Kidney (tissue), 14 donors: ENCODE data around the gene KHDRBS2. TPM values are rescaled to one million over a fixed set of nuclear protein-coding genes. Genes with fewer than 3 reads are reported as not detected.

Experiments used
- DNase-seq, 5 donors: peaks; one replicate each; pipeline ENCODE4 v3.0.0-alpha.2; 2013 to 2020
- FAIRE-seq: peaks from 2 replicates; lab custom pipeline; 2012; peaks lifted over from hg19 to GRCh38; lab: Jason Lieb, UNC
- H3K27ac ChIP-seq, 2 donors: one replicate each; pipeline ENCODE4 v1.7.0; 2013; ENCODE audit warnings: low read depth in 2 of 2, low read length in 2 of 2, inconsistent platforms in 1 of 2
- H3K27me3 ChIP-seq: one replicate; pipeline ENCODE4 v1.7.1; 2013; ENCODE audit warnings: low read length, inconsistent platforms; ENCODE audit not compliant: control insufficient read depth, insufficient read depth
- H3K36me3 ChIP-seq, 3 donors: one replicate each; pipeline versions ENCODE4 v1.7.0 to v1.7.1; 2013; ENCODE audit warnings: low read length in 3 of 3, control low read depth in 1 of 3, inconsistent platforms in 1 of 3; ENCODE audit not compliant: insufficient read depth in 3 of 3, control insufficient read depth in 2 of 3
- H3K4me1 ChIP-seq, 3 donors: one replicate each; pipeline versions ENCODE4 v1.7.0 to v1.7.1; 2013; ENCODE audit warnings: low read length in 3 of 3, inconsistent platforms in 1 of 3, low read depth in 1 of 3; ENCODE audit not compliant: control insufficient read depth in 2 of 3, insufficient read depth in 2 of 3
- H3K4me3 ChIP-seq, 3 donors: one replicate each; pipeline versions ENCODE4 v1.7.0 to v1.8.1; 2013; ENCODE audit warnings: low read length in 3 of 3, control low read depth in 1 of 3, inconsistent platforms in 1 of 3
- H3K9ac ChIP-seq, 3 donors: one replicate each; pipeline versions ENCODE4 v1.7.0 to v1.7.1; 2013; ENCODE audit warnings: low read length in 3 of 3, control low read depth in 1 of 3, inconsistent platforms in 1 of 3
- H3K9me3 ChIP-seq, 3 donors: one replicate each; pipeline versions ENCODE4 v1.7.0 to v1.7.1; 2013; ENCODE audit warnings: low read length in 3 of 3, control low read depth in 1 of 3, inconsistent platforms in 1 of 3; ENCODE audit not compliant: control insufficient read depth in 2 of 3, insufficient read depth in 1 of 3
- intact Hi-C: fragments of 100-400 bp; cut with DNase I; formaldehyde crosslinking; loops from one replicate; pipeline ENCODE4 v1.11.1; 2022
- polyA plus RNA-seq: library from polyadenylated mRNA; stranded (reverse); fragments of 350-450 nt; fragmentation: Illumina TruSeq; extraction: RNeasy Lipid Tissue Mini Kit (QIAGEN cat#74804); gene quantifications from one replicate; pipeline ENCODE4 v1.2.3, GENCODE V29; 2014; ENCODE audit warnings: low read depth, low replicate concordance; ENCODE audit not compliant: insufficient read depth
- total RNA-seq: library from RNA; stranded (reverse); fragmentation: NEBNext Ultra II Directional; extraction: Animal tissue kit (Norgen Biotek cat#: 25700); gene quantifications from one replicate; pipeline ENCODE4 v1.2.1, GENCODE V29; 2021
- TF ChIP-seq, protein P1 (sequence below): IDR thresholded peaks from 3 replicates; pipeline ENCODE4 v1.5.1; 2012; ENCODE audit warnings: mild to moderate bottlenecking, moderate library complexity, borderline replicate concordance; ENCODE audit not compliant: insufficient read depth; ENCODE audit errors: extremely low read depth
- donor health status: control.
- donor health status: control.
- donor health status: control.
- donor health status: control.
- donor health status: control.
- donor health status: DM: yes; HTN: yes; CAD: no.
- donor health status: Normal renal cell carcinoma (clear cell type).

Gene KHDRBS2
- total and polyA plus RNA-seq, 2 donors from 2014 or later = 0.76 TPM; not detected in 1

DNA sequence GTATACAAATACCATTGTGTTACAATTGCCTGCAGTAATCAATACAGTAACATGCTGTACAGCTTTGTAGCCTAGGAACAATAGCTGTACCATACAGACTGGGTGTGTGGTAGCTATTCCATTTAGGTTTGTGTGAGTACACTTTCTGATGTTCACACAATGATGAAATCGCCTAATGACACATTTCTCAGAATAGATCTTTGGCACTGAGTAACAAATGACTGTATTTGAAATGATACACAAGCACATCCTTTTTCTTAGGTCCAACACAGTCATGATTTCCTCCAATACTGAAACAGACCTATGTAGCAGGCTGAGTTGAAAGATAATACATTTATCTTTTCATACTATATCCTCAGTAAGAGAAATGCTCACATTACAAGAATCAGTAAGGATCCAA is 13.9 kb downstream of the KHDRBS2 start:
- no peak for DNase-seq
- Histone ChIP-seq H3K9ac (no peak overlapping the region), H3K27me3 (no peaks in the 10 kb centered on the region), H3K4me1 (no peaks in the 10 kb centered on the region), H3K36me3 (no peaks in the 10 kb centered on the region), H3K9me3 (no peaks in the 10 kb centered on the region), H3K27ac (no peak overlapping the region), H3K4me3 (no peak overlapping the region)
- TF ChIP-seq, protein P1, sequence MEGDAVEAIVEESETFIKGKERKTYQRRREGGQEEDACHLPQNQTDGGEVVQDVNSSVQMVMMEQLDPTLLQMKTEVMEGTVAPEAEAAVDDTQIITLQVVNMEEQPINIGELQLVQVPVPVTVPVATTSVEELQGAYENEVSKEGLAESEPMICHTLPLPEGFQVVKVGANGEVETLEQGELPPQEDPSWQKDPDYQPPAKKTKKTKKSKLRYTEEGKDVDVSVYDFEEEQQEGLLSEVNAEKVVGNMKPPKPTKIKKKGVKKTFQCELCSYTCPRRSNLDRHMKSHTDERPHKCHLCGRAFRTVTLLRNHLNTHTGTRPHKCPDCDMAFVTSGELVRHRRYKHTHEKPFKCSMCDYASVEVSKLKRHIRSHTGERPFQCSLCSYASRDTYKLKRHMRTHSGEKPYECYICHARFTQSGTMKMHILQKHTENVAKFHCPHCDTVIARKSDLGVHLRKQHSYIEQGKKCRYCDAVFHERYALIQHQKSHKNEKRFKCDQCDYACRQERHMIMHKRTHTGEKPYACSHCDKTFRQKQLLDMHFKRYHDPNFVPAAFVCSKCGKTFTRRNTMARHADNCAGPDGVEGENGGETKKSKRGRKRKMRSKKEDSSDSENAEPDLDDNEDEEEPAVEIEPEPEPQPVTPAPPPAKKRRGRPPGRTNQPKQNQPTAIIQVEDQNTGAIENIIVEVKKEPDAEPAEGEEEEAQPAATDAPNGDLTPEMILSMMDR = no peak
- no peak for FAIRE-seq
- intact Hi-C loops = no loop called here

DNA sequence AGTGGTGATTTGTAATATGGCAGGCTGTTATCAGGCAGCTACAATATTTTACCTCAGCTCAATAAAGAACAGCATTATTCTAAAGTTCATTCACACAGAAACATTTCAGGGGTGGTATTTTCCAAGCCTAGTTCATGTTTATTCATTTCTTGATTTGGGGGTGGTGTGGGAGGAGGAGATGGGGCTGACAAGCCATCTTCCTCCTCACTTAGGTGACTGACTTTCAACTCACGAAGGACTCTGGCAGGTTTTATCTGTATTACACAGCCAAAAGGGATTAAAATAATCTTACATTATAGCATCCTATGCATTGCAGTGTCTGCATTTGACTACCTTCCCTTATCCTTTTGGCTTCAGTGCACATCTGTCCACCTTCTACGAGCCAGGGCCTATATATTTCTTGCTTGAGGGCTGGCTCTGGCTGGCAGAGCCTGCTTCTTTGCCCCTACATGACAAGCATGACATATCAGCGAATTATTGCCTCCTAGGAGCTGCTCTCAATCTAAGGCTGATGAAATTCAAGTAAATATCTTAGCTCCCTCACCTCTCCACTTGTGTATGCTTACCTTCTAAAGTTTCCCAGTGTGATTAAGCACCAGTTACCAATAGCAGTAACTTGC is 20.0 kb downstream of the KHDRBS2 start:
- H3K4me3 ChIP-seq = no peak overlapping the region
- H3K9ac ChIP-seq = no peak overlapping the region
- no peak overlapping the region for H3K27ac ChIP-seq
- no peak for FAIRE-seq
- DNase-seq = no peak
- H3K9me3 ChIP-seq = no peaks in the 10 kb centered on the region
- H3K27me3 ChIP-seq = no peaks in the 10 kb centered on the region
- TF ChIP-seq, protein P1 = no peak
- no peaks in the 10 kb centered on the region for H3K36me3 ChIP-seq
- H3K4me1 ChIP-seq = no peaks in the 10 kb centered on the region
- intact Hi-C loops = no loop called here

DNA sequence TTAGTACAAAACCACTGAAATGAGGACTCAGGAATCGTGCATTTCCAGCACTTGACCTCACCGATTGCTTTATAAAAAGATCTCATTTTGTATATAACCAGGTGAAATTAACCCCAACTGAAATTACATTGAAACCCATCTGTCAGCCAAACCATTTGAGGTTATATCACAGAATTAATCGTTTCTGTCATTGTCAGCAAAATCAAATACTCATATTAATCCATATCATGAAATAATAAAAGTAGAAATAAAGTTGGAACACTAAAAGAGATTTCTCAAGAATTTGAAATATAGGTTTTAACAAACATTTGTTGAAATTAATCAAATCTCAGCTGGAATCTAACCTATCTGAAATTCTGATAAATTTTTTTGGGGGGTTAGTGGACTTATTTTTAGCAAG is 23.7 kb downstream of the KHDRBS2 start:
- no peaks in the 10 kb centered on the region for H3K4me1 ChIP-seq
- no peaks in the 10 kb centered on the region for H3K27me3 ChIP-seq
- H3K4me3 ChIP-seq = no peak overlapping the region
- no peak overlapping the region for H3K27ac ChIP-seq
- DNase-seq = no peak
- H3K36me3 ChIP-seq = no peaks in the 10 kb centered on the region
- H3K9me3 ChIP-seq = no peaks in the 10 kb centered on the region
- TF ChIP-seq, protein P1 = no peak
- no peak for FAIRE-seq
- no peak overlapping the region for H3K9ac ChIP-seq
- intact Hi-C loops = no loop called here

DNA sequence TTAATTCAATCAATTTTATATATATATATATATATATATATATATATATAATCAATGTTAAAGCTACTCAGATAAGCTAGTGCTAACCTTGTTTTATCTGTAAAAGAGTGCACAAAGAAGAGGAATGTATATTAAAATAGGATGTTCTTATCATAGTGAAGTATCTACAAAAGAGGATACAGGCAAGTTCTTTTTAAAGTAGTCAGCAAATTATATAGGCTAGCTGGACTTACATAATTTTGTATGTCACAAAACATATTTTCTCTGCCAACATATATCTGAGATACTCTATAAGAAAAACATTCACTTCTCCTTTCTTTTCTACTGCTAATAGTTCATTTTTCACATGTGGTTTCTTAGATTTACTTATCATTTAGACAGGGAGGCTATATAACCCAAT is 39.9 kb downstream of the KHDRBS2 start:
- TF ChIP-seq, protein P1 = no peak
- intact Hi-C loops = no loop called here
- H3K9ac ChIP-seq = no peak overlapping the region

More for the DNA sequence above, 39.9 kb downstream of the KHDRBS2 start:
- DNase-seq = no peak
- no peaks in the 10 kb centered on the region for H3K4me1 ChIP-seq
- H3K27ac ChIP-seq = no peak overlapping the region
- no peak for FAIRE-seq
- H3K4me3 ChIP-seq = no peak overlapping the region
- no peaks in the 10 kb centered on the region for H3K36me3 ChIP-seq
- no peaks in the 10 kb centered on the region for H3K27me3 ChIP-seq
- no peaks in the 10 kb centered on the region for H3K9me3 ChIP-seq
